ENCODE data around the gene PEA15. TPM values are rescaled to one million over a fixed set of nuclear protein-coding genes. Genes with fewer than 3 reads are reported as not detected.

The PEA15 gene
- total RNA-seq, 1 experiment from 2014 or later: 56.3 TPM

- CTCF ChIA-PET: interaction anchor here (1.6 kb wide), 1 partner anchor 42 kb away, joined by 4 read pairs; no protein-coding TSS in a partner anchor
- Mint-ChIP-seq H3K4me3 (no peak overlapping the region), H3K27me3 (ENCODE audit: low read depth) (peaks cover 14% of the 10 kb centered on the region), H3K9me3 (no peaks in the 10 kb centered on the region), H3K4me1 (peaks cover 31% of the 10 kb centered on the region), H3K36me3 (no peaks in the 10 kb centered on the region), H3K27ac (no peak overlapping the region)
- DNase-seq (ENCODE audit: low spot score) (no peak), ATAC-seq (no peak)
- no peak for TF ChIP-seq RELA (CRISPR knock-in tag; IDR thresholded peaks at IDR 0.05; ENCODE audit: borderline replicate concordance)
- no peak for TF ChIP-seq GTF2I (CRISPR knock-in tag; conservative IDR thresholded peaks at IDR 0.05)
- TF ChIP-seq ELF4 (CRISPR knock-in tag; IDR thresholded peaks at IDR 0.05; ENCODE audit: low read depth): no peak
- no peak for TF ChIP-seq ZMAT4 (CRISPR knock-in tag; IDR thresholded peaks at IDR 0.05)
- no peak for TF ChIP-seq FOXJ3 (CRISPR knock-in tag; IDR thresholded peaks at IDR 0.05; ENCODE audit: borderline replicate concordance)
- TF ChIP-seq ZNF512 (CRISPR knock-in tag; IDR thresholded peaks at IDR 0.05; ENCODE audit: borderline replicate concordance): no peak
- no peak for TF ChIP-seq GABPB1 (CRISPR knock-in tag; IDR thresholded peaks at IDR 0.05)
- no peak for TF ChIP-seq IRF2 (CRISPR knock-in tag; IDR thresholded peaks at IDR 0.05; ENCODE audit: borderline replicate concordance, low read depth)
- TF ChIP-seq ZBTB21 (CRISPR knock-in tag; IDR thresholded peaks at IDR 0.05; ENCODE audit: borderline replicate concordance): no peak
- TF ChIP-seq E2F5 (CRISPR knock-in tag; IDR thresholded peaks at IDR 0.05): no peak
- TF ChIP-seq ZNF671 (CRISPR knock-in tag; IDR thresholded peaks at IDR 0.05): no peak
- no peak for TF ChIP-seq TEAD4 (CRISPR knock-in tag; IDR thresholded peaks at IDR 0.05)
- TF ChIP-seq, protein P1, sequence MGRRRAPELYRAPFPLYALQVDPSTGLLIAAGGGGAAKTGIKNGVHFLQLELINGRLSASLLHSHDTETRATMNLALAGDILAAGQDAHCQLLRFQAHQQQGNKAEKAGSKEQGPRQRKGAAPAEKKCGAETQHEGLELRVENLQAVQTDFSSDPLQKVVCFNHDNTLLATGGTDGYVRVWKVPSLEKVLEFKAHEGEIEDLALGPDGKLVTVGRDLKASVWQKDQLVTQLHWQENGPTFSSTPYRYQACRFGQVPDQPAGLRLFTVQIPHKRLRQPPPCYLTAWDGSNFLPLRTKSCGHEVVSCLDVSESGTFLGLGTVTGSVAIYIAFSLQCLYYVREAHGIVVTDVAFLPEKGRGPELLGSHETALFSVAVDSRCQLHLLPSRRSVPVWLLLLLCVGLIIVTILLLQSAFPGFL (CRISPR knock-in tag; IDR thresholded peaks at IDR 0.05; ENCODE audit: borderline replicate concordance): no peak
- no peak for TF ChIP-seq MYBL2 (CRISPR knock-in tag; IDR thresholded peaks at IDR 0.05)
- TF ChIP-seq, protein P2, sequence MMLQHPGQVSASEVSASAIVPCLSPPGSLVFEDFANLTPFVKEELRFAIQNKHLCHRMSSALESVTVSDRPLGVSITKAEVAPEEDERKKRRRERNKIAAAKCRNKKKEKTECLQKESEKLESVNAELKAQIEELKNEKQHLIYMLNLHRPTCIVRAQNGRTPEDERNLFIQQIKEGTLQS (CRISPR knock-in tag; conservative IDR thresholded peaks at IDR 0.05): no peak
- POLR2A ChIA-PET: no interaction called here
Observed at GRCh38 chr1:160163615-160164014, 41.6 kb upstream of the PEA15 start.

DNA sequence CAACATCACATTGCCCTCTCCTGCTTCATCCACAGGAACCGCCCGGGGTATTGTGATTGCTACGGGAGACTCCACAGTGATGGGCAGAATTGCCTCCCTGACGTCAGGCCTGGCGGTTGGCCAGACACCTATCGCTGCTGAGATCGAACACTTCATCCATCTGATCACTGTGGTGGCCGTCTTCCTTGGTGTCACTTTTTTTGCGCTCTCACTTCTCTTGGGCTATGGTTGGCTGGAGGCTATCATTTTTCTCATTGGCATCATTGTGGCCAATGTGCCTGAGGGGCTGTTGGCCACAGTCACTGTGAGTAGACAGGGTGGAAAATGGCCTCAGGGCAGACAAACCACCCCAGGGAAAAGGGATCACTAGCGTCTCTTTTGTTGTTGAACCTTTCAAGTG, 41.1 kb upstream of the PEA15 start:
- Mint-ChIP-seq H3K27ac (no peak overlapping the region), H3K4me1 (peaks cover 34% of the 10 kb centered on the region), H3K4me3 (no peak overlapping the region), H3K27me3 (ENCODE audit: low read depth) (peaks cover 14% of the 10 kb centered on the region), H3K9me3 (no peaks in the 10 kb centered on the region), H3K36me3 (no peaks in the 10 kb centered on the region)
- ChIA-PET CTCF (no interaction called here), POLR2A (no interaction called here)
- ATAC-seq (no peak), DNase-seq (ENCODE audit: low spot score) (no peak)
- TF ChIP-seq FOXP4 (CRISPR knock-in tag; IDR thresholded peaks at IDR 0.05) (no peak), ZNF416 (CRISPR knock-in tag; IDR thresholded peaks at IDR 0.05) (no peak), TP53 (CRISPR knock-in tag; IDR thresholded peaks at IDR 0.05) (no peak), SOX15 (CRISPR knock-in tag; IDR thresholded peaks at IDR 0.05) (no peak), AFF4 (CRISPR knock-in tag; IDR thresholded peaks at IDR 0.05; ENCODE audit: borderline replicate concordance) (no peak)
- TF ChIP-seq, protein P3, sequence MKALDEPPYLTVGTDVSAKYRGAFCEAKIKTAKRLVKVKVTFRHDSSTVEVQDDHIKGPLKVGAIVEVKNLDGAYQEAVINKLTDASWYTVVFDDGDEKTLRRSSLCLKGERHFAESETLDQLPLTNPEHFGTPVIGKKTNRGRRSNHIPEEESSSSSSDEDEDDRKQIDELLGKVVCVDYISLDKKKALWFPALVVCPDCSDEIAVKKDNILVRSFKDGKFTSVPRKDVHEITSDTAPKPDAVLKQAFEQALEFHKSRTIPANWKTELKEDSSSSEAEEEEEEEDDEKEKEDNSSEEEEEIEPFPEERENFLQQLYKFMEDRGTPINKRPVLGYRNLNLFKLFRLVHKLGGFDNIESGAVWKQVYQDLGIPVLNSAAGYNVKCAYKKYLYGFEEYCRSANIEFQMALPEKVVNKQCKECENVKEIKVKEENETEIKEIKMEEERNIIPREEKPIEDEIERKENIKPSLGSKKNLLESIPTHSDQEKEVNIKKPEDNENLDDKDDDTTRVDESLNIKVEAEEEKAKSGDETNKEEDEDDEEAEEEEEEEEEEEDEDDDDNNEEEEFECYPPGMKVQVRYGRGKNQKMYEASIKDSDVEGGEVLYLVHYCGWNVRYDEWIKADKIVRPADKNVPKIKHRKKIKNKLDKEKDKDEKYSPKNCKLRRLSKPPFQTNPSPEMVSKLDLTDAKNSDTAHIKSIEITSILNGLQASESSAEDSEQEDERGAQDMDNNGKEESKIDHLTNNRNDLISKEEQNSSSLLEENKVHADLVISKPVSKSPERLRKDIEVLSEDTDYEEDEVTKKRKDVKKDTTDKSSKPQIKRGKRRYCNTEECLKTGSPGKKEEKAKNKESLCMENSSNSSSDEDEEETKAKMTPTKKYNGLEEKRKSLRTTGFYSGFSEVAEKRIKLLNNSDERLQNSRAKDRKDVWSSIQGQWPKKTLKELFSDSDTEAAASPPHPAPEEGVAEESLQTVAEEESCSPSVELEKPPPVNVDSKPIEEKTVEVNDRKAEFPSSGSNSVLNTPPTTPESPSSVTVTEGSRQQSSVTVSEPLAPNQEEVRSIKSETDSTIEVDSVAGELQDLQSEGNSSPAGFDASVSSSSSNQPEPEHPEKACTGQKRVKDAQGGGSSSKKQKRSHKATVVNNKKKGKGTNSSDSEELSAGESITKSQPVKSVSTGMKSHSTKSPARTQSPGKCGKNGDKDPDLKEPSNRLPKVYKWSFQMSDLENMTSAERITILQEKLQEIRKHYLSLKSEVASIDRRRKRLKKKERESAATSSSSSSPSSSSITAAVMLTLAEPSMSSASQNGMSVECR (CRISPR knock-in tag; IDR thresholded peaks at IDR 0.05; ENCODE audit: borderline replicate concordance): no peak
